Measurements from ENCODE around the gene TMEM18. TPM values are rescaled to one million over a fixed set of nuclear protein-coding genes. Genes with fewer than 3 reads are reported as not detected.

The TMEM18 gene
- total RNA-seq, 1 experiment from 2014 or later = 30.7 TPM

- Histone ChIP-seq H3K9ac (ENCODE audit: extremely low read depth, insufficient read length, low read length) (no peak overlapping the region), H3K23me2 (ENCODE audit: insufficient read length, low read depth, low read length, poor library complexity, severe bottlenecking) (no peaks in the 10 kb centered on the region), H4K20me1 (ENCODE audit: control insufficient read depth, insufficient read depth, insufficient read length) (no peaks in the 10 kb centered on the region), H4K8ac (replicated peaks; ENCODE audit: insufficient read length, low read depth, low read length) (no peak overlapping the region), H4K91ac (ENCODE audit: insufficient read length, low read depth, low read length) (no peak overlapping the region), H3K4ac (ENCODE audit: low read depth, low read length) (no peak overlapping the region), H3K4me2 (ENCODE audit: insufficient read depth, insufficient read length, low read length) (no peak overlapping the region), H2AK5ac (ENCODE audit: insufficient read length, low read length) (no peak overlapping the region), H3K14ac (ENCODE audit: insufficient read depth, low read length) (no peak overlapping the region), H2BK5ac (ENCODE audit: insufficient read length, low read length) (no peak overlapping the region), H3K23ac (ENCODE audit: insufficient read length, low read depth, low read length) (no peak overlapping the region), H3T11ph (ENCODE audit: low read length) (no peak overlapping the region), H2BK15ac (ENCODE audit: low read depth, low read length) (no peak overlapping the region), H3K79me2 (ENCODE audit: insufficient read depth, low read length) (no peaks in the 10 kb centered on the region), H3K27me3 (ENCODE audit: insufficient read depth, low read length) (peaks cover 2% of the 10 kb centered on the region), H4K5ac (ENCODE audit: insufficient read length, low read depth, low read length) (no peak overlapping the region), H2BK120ac (ENCODE audit: low read depth, low read length, poor library complexity, severe bottlenecking) (no peak overlapping the region), H3K4me1 (ENCODE audit: insufficient read depth, low read length) (0 out of 2 replicates have a peak, but pooled peaks cover 2% of the 10 kb centered on the region), H2BK20ac (ENCODE audit: low read depth, low read length, poor library complexity, severe bottlenecking) (no peak overlapping the region), H3K27ac (ENCODE audit: insufficient read length, low read depth, low read length) (no peak overlapping the region), H3K9me3 (ENCODE audit: control insufficient read depth, low read depth, low read length) (no peaks in the 10 kb centered on the region), H3K56ac (ENCODE audit: insufficient read length, low read depth, low read length) (no peak overlapping the region), H3K79me1 (ENCODE audit: insufficient read depth, low read depth, low read length, poor library complexity, severe bottlenecking) (no peaks in the 10 kb centered on the region), H2AFZ (ENCODE audit: low read length) (no peak overlapping the region), H2BK12ac (ENCODE audit: insufficient read length, low read depth, low read length) (no peak overlapping the region), H3K18ac (ENCODE audit: insufficient read length, low read depth, low read length) (no peak overlapping the region)
- H3K36me3 Mint-ChIP-seq (ENCODE audit: insufficient read depth in 1 of 3, low read depth in 3 of 3) = peaks cover 1 to 8% (median 4%) of the 10 kb centered on the region in 3 experiments; a peak in 6 of 7 replicates
- no peak for TF ChIP-seq CTCF (conservative IDR thresholded peaks at IDR 0.05)
- no peak overlapping the region for H3K4me3 Mint-ChIP-seq
- H3K9me3 Mint-ChIP-seq = peaks cover 13 to 14% of the 10 kb centered on the region in 2 experiments
- H3K27ac Mint-ChIP-seq = no peak overlapping the region
- DNase-seq = no peak
- H3K27me3 Mint-ChIP-seq (ENCODE audit: low read depth) = peaks cover 35% of the 10 kb centered on the region
- peaks cover 8% of the 10 kb centered on the region in 2 experiments for H3K4me1 Mint-ChIP-seq
- no CpG with 5 or more reads among the region's 6 CpGs for WGBS (ENCODE audit: extremely low coverage, insufficient read length, low lambda C conversion rate)
Measured at GRCh38 chr2:639703-640102, 37.5 kb downstream of the TMEM18 start.
